Cardiac fibroblast (primary cell): ENCODE measurements around the gene TCAP.

Source experiments
- DNase-seq, 2 donors: peaks; one replicate each; pipeline versions ENCODE4 v3.0.0 to v3.0.0-alpha.2; 2010; ENCODE audit warnings: low read depth in 2 of 2
- H3K4me3 ChIP-seq, 2 donors: replicated peaks in 1 of 2; 1 replicate in 1 of 2; 2 replicates in 1 of 2; pipeline ENCODE4 v1.5.1; 2011; ENCODE audit warnings: low read depth in 2 of 2, low read length in 2 of 2, mild to moderate bottlenecking in 2 of 2, moderate library complexity in 1 of 2
- TF ChIP-seq, protein P1 (sequence below): IDR thresholded peaks from one replicate; pipeline ENCODE4 v1.5.1; 2011; ENCODE audit warnings: low read depth, mild to moderate bottlenecking, low read length, inconsistent platforms

Gene TCAP

DNA sequence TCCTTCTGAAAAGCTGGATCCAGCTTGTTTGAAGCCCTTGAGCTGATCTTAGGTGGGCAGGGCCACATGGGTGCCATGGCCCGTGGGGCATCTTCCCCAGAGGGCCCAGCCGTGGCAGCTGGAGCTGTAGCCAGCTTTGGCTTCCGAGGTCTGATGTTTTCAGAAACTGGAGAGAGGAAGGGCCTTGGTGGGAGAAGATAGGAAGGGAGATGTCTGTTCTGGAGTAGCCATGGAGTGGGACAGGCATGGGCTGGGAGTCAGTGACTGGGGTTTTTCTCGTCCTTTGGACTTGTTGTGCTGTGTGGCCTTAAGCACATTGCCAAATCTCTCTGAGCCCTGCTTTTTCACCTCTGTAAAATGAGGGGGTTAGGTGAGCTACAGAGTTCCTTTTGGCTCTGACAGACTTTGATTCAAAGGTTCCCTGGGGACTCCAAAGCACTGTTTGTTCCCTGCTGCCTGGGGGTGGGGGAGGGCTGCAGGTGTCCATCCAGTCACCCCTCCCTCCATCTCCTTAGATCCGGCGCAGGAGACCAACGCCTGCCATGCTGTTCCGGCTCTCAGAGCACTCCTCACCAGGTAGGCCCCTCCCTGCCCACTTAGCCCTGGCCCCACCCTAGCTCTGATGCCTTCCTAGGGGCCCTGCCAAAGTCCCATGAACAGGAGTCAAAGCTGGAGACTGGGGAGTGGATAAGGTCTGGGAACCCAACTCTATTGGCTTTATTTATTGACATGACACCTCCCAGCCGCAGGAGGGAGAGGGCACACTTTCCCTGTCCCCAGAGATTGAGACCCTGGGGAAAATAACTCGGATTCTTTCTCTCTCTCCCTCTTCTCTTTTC lies 36.3 kb upstream of the TCAP start:
- no peak for DNase-seq
- H3K4me3 ChIP-seq, result no peak overlapping the region
- TF ChIP-seq, protein P1, sequence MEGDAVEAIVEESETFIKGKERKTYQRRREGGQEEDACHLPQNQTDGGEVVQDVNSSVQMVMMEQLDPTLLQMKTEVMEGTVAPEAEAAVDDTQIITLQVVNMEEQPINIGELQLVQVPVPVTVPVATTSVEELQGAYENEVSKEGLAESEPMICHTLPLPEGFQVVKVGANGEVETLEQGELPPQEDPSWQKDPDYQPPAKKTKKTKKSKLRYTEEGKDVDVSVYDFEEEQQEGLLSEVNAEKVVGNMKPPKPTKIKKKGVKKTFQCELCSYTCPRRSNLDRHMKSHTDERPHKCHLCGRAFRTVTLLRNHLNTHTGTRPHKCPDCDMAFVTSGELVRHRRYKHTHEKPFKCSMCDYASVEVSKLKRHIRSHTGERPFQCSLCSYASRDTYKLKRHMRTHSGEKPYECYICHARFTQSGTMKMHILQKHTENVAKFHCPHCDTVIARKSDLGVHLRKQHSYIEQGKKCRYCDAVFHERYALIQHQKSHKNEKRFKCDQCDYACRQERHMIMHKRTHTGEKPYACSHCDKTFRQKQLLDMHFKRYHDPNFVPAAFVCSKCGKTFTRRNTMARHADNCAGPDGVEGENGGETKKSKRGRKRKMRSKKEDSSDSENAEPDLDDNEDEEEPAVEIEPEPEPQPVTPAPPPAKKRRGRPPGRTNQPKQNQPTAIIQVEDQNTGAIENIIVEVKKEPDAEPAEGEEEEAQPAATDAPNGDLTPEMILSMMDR, result no peak

DNA sequence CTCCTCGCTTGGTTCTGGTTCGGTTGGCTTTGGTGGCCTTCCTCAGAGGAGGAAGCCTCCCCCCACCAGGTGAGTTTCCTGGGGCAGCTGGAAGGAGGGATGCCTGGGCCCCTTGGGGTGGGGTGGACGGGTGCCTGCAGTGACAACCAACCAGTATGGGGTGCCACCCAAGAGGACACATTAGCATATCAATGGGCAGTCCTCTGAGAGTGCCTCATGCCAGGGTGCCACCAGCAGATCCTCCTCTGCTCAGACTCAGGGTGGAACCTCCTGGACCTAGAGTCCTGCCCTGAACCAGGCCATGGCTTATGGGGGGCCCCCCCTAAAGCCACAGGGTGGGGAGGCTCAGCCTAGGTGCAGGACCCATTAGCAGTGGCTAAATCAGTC lies 35.7 kb upstream of the TCAP start:
- DNase-seq, result no peak
- TF ChIP-seq, protein P1, result no peak
- no peak overlapping the region for H3K4me3 ChIP-seq

DNA sequence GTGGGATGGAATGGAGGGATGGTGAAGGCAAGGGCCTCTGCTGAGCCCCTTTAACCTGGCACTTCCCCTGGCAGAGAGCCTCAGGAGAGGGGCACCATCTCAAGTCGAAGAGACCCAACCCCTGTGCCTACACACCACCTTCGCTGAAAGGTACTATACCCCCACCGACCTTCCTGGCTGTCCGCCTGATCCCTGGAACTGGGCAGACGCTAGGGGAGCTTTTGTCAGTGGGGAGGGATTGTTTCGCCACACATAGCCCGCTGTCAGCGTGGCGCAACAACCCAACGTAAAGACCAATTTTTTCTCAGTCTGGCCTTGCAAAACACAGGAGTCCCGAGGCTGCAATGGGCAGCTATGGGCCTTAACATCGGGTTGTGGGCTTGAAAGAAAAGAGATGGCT lies 35.3 kb upstream of the TCAP start:
- H3K4me3 ChIP-seq, result no peak overlapping the region
- TF ChIP-seq, protein P1, result no peak
- no peak for DNase-seq

DNA sequence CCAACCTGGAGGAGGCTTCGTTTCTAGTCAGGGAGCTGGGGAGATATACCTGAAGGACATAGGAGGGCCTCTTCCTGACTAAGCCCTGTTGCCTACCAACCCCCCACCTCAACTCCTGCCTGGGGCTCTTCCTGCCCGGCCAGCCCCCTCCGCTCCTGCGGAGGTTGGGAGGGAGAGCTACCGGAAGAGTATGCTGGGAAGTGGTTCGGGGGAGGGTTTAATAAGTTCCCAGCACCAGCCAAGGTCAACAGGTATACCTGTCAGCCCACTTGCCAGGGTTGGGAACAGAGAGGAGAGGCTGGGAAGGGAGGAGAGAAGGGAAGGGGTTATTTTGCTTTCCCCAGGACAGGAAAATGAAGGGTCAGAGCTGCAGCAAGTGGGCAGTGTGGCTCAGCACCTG lies 33.7 kb upstream of the TCAP start:
- DNase-seq, result no peak
- no peak overlapping the region for H3K4me3 ChIP-seq
- TF ChIP-seq, protein P1, result no peak

DNA sequence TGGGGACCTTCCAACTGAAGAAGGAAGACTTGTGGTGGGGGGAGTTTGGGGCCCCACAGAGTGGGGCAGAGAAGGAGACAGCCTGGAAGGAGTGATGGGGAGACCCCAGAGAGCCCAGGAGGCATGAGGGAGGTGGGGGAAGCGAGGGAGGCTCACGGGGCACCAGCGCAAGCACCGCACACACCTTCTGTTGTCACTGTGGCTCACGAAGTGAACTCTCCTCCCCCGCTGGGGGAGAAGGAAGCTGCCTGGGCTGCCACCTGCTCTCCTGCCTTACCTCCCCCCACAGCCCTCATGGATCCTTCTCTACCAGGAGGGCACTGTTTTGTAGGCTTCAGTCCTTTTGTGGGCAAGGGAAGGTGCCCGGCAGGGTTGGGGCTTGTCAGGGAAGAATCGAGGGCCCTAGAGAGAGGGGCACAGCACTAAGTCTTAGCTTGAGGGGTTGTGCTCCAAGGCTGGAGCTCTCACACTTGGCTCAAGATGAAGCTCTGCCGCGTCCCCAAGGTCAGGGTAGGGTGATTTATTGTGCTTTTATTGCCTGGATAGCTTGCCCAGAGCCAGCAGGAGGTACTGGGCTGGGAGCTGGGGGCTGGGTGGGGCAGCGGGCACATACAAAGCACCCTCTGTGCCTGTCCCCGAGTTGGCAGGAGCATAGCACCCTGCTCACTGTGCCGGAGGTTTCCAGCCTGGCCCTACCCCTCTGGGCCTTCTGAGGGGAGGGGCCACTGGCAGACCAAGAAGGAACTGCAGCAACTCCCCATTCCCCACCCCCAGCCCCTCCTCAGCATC lies 32.8 kb upstream of the TCAP start:
- TF ChIP-seq, protein P1, result no peak
- no peak overlapping the region for H3K4me3 ChIP-seq
- DNase-seq, result no peak

DNA sequence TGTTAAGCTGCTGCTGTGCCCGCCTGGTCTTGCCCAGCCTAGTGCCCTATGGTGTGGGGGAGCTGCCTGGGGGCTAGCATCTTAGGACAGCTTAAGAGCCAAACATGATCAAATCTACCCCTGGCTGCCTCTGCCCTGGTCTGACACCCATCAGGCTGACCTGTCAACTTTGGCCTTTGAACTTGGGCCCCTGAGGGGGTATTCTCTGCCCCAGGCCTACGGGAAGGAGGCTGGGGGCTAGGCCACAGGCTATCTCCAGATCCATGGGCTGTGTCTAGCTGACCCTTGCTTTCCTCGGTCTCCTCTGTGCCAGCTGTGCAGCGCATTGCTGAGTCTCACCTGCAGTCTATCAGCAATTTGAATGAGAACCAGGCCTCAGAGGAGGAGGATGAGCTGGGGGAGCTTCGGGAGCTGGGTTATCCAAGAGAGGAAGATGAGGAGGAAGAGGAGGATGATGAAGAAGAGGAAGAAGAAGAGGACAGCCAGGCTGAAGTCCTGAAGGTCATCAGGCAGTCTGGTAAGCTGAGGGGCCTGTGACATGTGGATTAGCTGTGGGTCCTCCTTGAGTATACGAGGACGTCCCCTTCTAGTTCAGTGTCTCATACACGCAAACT lies 31.5 kb upstream of the TCAP start:
- DNase-seq, result no peak
- TF ChIP-seq, protein P1, result no peak
- H3K4me3 ChIP-seq, result no peak overlapping the region
